B cell (primary cell): ENCODE results near the gene HOXA1. TPM values are rescaled to one million over a fixed set of nuclear protein-coding genes. Genes with fewer than 3 reads are reported as not detected.

Experiments
- ATAC-seq: fragments of 200-7000 bp; cut with Tn5 transposase; one replicate; pipeline ENCODE4 v1.10.0; 2021; ENCODE audit warnings: low read depth, mild to moderate bottlenecking, moderate number of reproducible peaks, moderate library complexity
- CTCF ChIA-PET: fragments of 350-600 bp; sonication (Branson Sonifier 250); formaldehyde crosslinking; loops from one replicate; lab custom pipeline; 2021; ENCODE audit warnings: antibody characterized with exemption, inconsistent platforms; lab: Charles Lee
- POLR2A ChIA-PET: fragments of 350-600 bp; sonication (Branson Sonifier 250); formaldehyde crosslinking; loops from one replicate; lab custom pipeline; 2021; ENCODE audit warnings: antibody characterized with exemption; lab: Charles Lee
- DNase-seq: peaks from one replicate; pipeline ENCODE4 v3.0.0; 2013
- H2AFZ ChIP-seq: 2 replicates; pipeline ENCODE4 v1.6.1; 2012; ENCODE audit warnings: mild to moderate bottlenecking, low read depth, low read length; ENCODE audit not compliant: insufficient read depth, poor library complexity, severe bottlenecking
- H3K27ac ChIP-seq, 2 donors: 1 replicate in 1 of 2; 2 replicates in 1 of 2; pipeline ENCODE4 v1.5.1; 2012 to 2013; ENCODE audit warnings: low read length in 2 of 2, mild to moderate bottlenecking in 2 of 2, moderate library complexity in 1 of 2
- H3K27me3 ChIP-seq, 4 experiments: fragments of 200-600 bp in 1 of 4; sonication (generic) in 1 of 4; replicated peaks in 1 of 4; 1 replicate in 2 of 4; 2 replicates in 2 of 4; pipeline versions ENCODE4 v1.6.1 to v1.7.0; 2013 to 2016; ENCODE audit warnings: low read length in 3 of 4, mild to moderate bottlenecking in 2 of 4, mixed read lengths in 1 of 4, moderate library complexity in 1 of 4; ENCODE audit not compliant: insufficient read depth in 4 of 4, control insufficient read depth in 3 of 4; ENCODE audit errors: control extremely low read depth in 1 of 4
- H3K36me3 ChIP-seq, 2 experiments: replicated peaks in 1 of 2; 1 replicate in 1 of 2; 2 replicates in 1 of 2; pipeline versions ENCODE4 v1.6.1 to v1.7.1; 2013; ENCODE audit warnings: low read length in 1 of 2; ENCODE audit not compliant: insufficient read depth in 2 of 2, control insufficient read depth in 1 of 2; ENCODE audit errors: control extremely low read depth in 1 of 2, extremely low read depth in 1 of 2
- H3K4me1 ChIP-seq, 2 donors: fragments of 200-600 bp in 1 of 2; sonication (generic) in 1 of 2; 1 replicate in 1 of 2; 2 replicates in 1 of 2; pipeline versions ENCODE4 v1.5.1 to v1.6.1; 2013 to 2017; ENCODE audit warnings: low read length in 2 of 2; ENCODE audit not compliant: control insufficient read depth in 2 of 2, insufficient read depth in 2 of 2
- H3K4me2 ChIP-seq: replicated peaks from 2 replicates; pipeline ENCODE3; 2012; ENCODE audit warnings: mild to moderate bottlenecking, low read depth, low read length; ENCODE audit not compliant: poor library complexity, severe bottlenecking
- H3K4me3 ChIP-seq, 5 experiments: fragments of 200-600 bp in 1 of 5; sonication (generic) in 1 of 5; 1 replicate in 3 of 5; 2 replicates in 2 of 5; pipeline versions ENCODE4 v1.5.1 to v1.7.0; 2011 to 2016; ENCODE audit warnings: low read length in 4 of 5, mild to moderate bottlenecking in 4 of 5, low read depth in 2 of 5, control low read depth in 1 of 5, moderate library complexity in 1 of 5; ENCODE audit not compliant: insufficient read depth in 1 of 5; ENCODE audit errors: control extremely low read depth in 1 of 5, extremely low read depth in 1 of 5
- H3K79me2 ChIP-seq: fragments of 200-600 bp; sonication (generic); one replicate; pipeline ENCODE4 v1.6.0; 2016; ENCODE audit warnings: low read length; ENCODE audit not compliant: control insufficient read depth, insufficient read depth
- H3K9ac ChIP-seq: fragments of 200-600 bp; sonication (generic); 2 replicates; pipeline ENCODE4 v1.6.1; 2017; ENCODE audit warnings: mild to moderate bottlenecking, low read length, moderate library complexity
- H3K9me3 ChIP-seq, 3 donors: one replicate each; pipeline versions ENCODE4 v1.6.1 to v1.7.1; 2013; ENCODE audit warnings: low read length in 2 of 3; ENCODE audit not compliant: control insufficient read depth in 2 of 3, insufficient read depth in 1 of 3; ENCODE audit errors: control extremely low read depth in 1 of 3
- H4K20me1 ChIP-seq: 2 replicates; pipeline ENCODE4 v1.6.0; 2012; ENCODE audit warnings: mild to moderate bottlenecking, low read length; ENCODE audit not compliant: insufficient read depth, control insufficient read depth, poor library complexity, severe bottlenecking
- H3K27ac Mint-ChIP-seq: one replicate; pipeline ENCODE4 v1.8.0; 2021; ENCODE audit warnings: mixed read lengths
- H3K27me3 Mint-ChIP-seq: one replicate; pipeline ENCODE4 v1.8.0; 2021; ENCODE audit warnings: mixed read lengths
- H3K4me1 Mint-ChIP-seq: one replicate; pipeline ENCODE4 v1.8.0; 2021; ENCODE audit warnings: mixed read lengths
- H3K4me3 Mint-ChIP-seq: one replicate; pipeline ENCODE4 v1.8.0; 2021; ENCODE audit warnings: mixed read lengths
- H3K9me3 Mint-ChIP-seq: one replicate; pipeline ENCODE4 v1.8.0; 2022; ENCODE audit warnings: mixed read lengths; ENCODE audit not compliant: insufficient read depth
- CTCF ChIP-seq: fragments of 200-600 bp; IDR thresholded peaks from one replicate; pipeline ENCODE4 v1.8.0; 2022; ENCODE audit warnings: antibody characterized with exemption, mild to moderate bottlenecking
- EZH2 ChIP-seq: IDR thresholded peaks from 2 replicates; pipeline ENCODE4 v1.6.1; 2012; ENCODE audit warnings: borderline replicate concordance, low read depth, mild to moderate bottlenecking, moderate library complexity, low read length; ENCODE audit not compliant: insufficient read depth, poor library complexity, severe bottlenecking
- WGBS: methylation state at CpG from one replicate; pipeline ENCODE4 v1.1.5; 2013; ENCODE audit warnings: missing lambda C conversion rate; ENCODE audit not compliant: insufficient coverage; 5-methylcytosine and 5-hydroxymethylcytosine counted together
- intact Hi-C: fragments of 100-400 bp; cut with micrococcal nuclease; formaldehyde crosslinking; loops from one replicate; pipeline ENCODE4 v1.10.0; 2022
- polyA plus RNA-seq: library from polyadenylated mRNA; depleted of rRNA; stranded (reverse); fragments of >200 nt; gene quantifications from 2 replicates; pipeline ENCODE4 v1.2.3, GENCODE V29; 2012
- total RNA-seq, 2 donors: library from RNA; stranded (reverse); fragments of 120-200 nt in 1 of 2; gene quantifications; 1 replicate in 1 of 2; 2 replicates in 1 of 2; pipeline versions ENCODE4 v1.2.3 to v1.2.4, GENCODE V29; 2013 to 2022

HOXA1 gene
- total and polyA plus RNA-seq, 2 donors (not counting 1 experiment from before 2014, with no cell fraction given): 0.13 to 0.37 TPM

GRCh38 chr7:27109466-27110185 lies 13.8 kb upstream of the HOXA1 start:
- peaks cover 18% of the 10 kb centered on the region for H3K27me3 Mint-ChIP-seq
- Histone ChIP-seq H3K36me3 (no peaks in the 10 kb centered on the region), H3K27ac (no peak overlapping the region), H2AFZ (no peak overlapping the region), H3K79me2 (no peaks in the 10 kb centered on the region), H3K9ac (no peak overlapping the region), H3K9me3 (peaks cover 0 to 22% (median 0%) of the 10 kb centered on the region in 3 donors), H3K4me1 (no peaks in the 10 kb centered on the region), H4K20me1 (no peaks in the 10 kb centered on the region), H3K27me3 (peaks cover 0 to 12% (median 7%) of the 10 kb centered on the region in 4 experiments), H3K4me3 (no peak overlapping the region), H3K4me2 (no peak overlapping the region)
- ChIA-PET POLR2A (interaction anchor here (1.2 kb wide), 1 partner anchor 16 kb away, joined by 3 read pairs; no protein-coding TSS in a partner anchor), CTCF (no interaction called here)
- no peak overlapping the region for H3K4me3 Mint-ChIP-seq
- intact Hi-C loops: no loop called here
- ATAC-seq: no peak
- H3K27ac Mint-ChIP-seq: no peak overlapping the region
- 83% methylated on average over 3 of the region's 4 CpGs for WGBS
- TF ChIP-seq CTCF: no peak
- TF ChIP-seq EZH2: no peak
- no peak for DNase-seq
- no peaks in the 10 kb centered on the region for H3K4me1 Mint-ChIP-seq
- no peaks in the 10 kb centered on the region for H3K9me3 Mint-ChIP-seq
